Inflammatory macrophage treated with lipopolysaccharide for 1 hour (primary cell): ENCODE data around the gene CMIP.
"Not testable (repeated sequence)": the region's sequence is repeated elsewhere in the genome, so short reads cannot be mapped to it uniquely, and the experiment has no call there.

ENCODE experiments used
- DNase-seq, 2 donors: peaks; one replicate each; pipeline ENCODE4 v3.0.0-alpha.2; 2020 to 2022

The CMIP gene

GRCh38 chr16:81571592-81572385 lies 127.2 kb downstream of the CMIP start:
- no peak for DNase-seq

GRCh38 chr16:81572386-81573144 lies 128.0 kb downstream of the CMIP start:
- no peak for DNase-seq

- DNase-seq = no peak
These were observed 129.0 kb downstream of the CMIP start for GRCh38 chr16:81573533-81574020.

GRCh38 chr16:81574168-81574567 lies 129.6 kb downstream of the CMIP start:
- no peak for DNase-seq

GRCh38 chr16:81575307-81575706 lies 130.7 kb downstream of the CMIP start:
- no peak for DNase-seq

- no peak for DNase-seq
These were observed 131.2 kb downstream of the CMIP start for GRCh38 chr16:81575834-81576233.

GRCh38 chr16:81576696-81577095 lies 132.1 kb downstream of the CMIP start:
- no peak for DNase-seq

GRCh38 chr16:81577272-81577671 lies 132.7 kb downstream of the CMIP start:
- DNase-seq = not testable (repeated sequence)

GRCh38 chr16:81578076-81578475 lies 133.5 kb downstream of the CMIP start:
- DNase-seq = no peak

GRCh38 chr16:81578636-81579413 lies 134.2 kb downstream of the CMIP start:
- DNase-seq = no peak

- no peak for DNase-seq
These were observed 136.5 kb downstream of the CMIP start for GRCh38 chr16:81581107-81581506.

- DNase-seq = no peak
These were observed 138.2 kb downstream of the CMIP start for GRCh38 chr16:81582655-81583441.

GRCh38 chr16:81583893-81584631 lies 139.5 kb downstream of the CMIP start:
- no peak for DNase-seq

- no peak for DNase-seq
These were observed 141.2 kb downstream of the CMIP start for GRCh38 chr16:81585785-81586184.

- DNase-seq = no peak
These were observed 141.8 kb downstream of the CMIP start for GRCh38 chr16:81586417-81586816.

GRCh38 chr16:81586977-81587625 lies 142.5 kb downstream of the CMIP start:
- DNase-seq = no peak

GRCh38 chr16:81587626-81588160 lies 143.1 kb downstream of the CMIP start:
- no peak for DNase-seq

GRCh38 chr16:81588326-81589081 lies 143.9 kb downstream of the CMIP start:
- DNase-seq = no peak

GRCh38 chr16:81589975-81590650 lies 145.5 kb downstream of the CMIP start:
- DNase-seq = no peak
